SK-N-SH (cell line): ENCODE results near the gene ZCCHC8. TPM values are rescaled to one million over a fixed set of nuclear protein-coding genes. Genes with fewer than 3 reads are reported as not detected.
A peak's percentile ranks its signal among the peaks of the same experiment; 100 is the strongest.

Source experiments
- CTCF ChIA-PET: fragments of 300-600, 350-600 bp; formaldehyde crosslinking; extraction: SDS; loops from one replicate; lab custom pipeline; 2021; lab: Yijun Ruan, JAX
- POLR2A ChIA-PET: fragments of 350-600 bp; sonication (Branson Sonifier 250); formaldehyde crosslinking; extraction: SDS; loops from one replicate; lab custom pipeline; 2020; ENCODE audit warnings: antibody characterized with exemption, inconsistent platforms; lab: Yijun Ruan, JAX
- DNase-seq: peaks from one replicate; pipeline ENCODE4 v3.0.0; 2012
- H2AFZ ChIP-seq: fragments of 200-600 bp; sonication (generic); 2 replicates; pipeline ENCODE4 v1.8.1; 2016; ENCODE audit warnings: antibody characterized with exemption, mild to moderate bottlenecking, low read depth
- H3F3A ChIP-seq: fragments of 200-600 bp; sonication (generic); replicated peaks from 2 replicates; pipeline ENCODE3; 2016; ENCODE audit warnings: antibody characterized with exemption, mild to moderate bottlenecking; ENCODE audit not compliant: insufficient read depth
- H3K27ac ChIP-seq, 2 experiments: fragments of 200-500 bp in 1 of 2; fragments of 200-600 bp in 1 of 2; sonication (Bioruptor generic) in 1 of 2; sonication (generic), shearing (Covaris generic) in 1 of 2; 2 replicates each; pipeline versions ENCODE4 v1.5.1 to v1.6.1; 2014 to 2016; ENCODE audit warnings: low read depth in 2 of 2, inconsistent platforms in 1 of 2, low read length in 1 of 2, mild to moderate bottlenecking in 1 of 2, mixed read lengths in 1 of 2
- H3K27me3 ChIP-seq: fragments of 200-600 bp; sonication (generic), shearing (Covaris generic); 2 replicates; pipeline ENCODE4 v1.6.1; 2016; ENCODE audit warnings: mixed run types; ENCODE audit not compliant: insufficient read depth
- H3K36me3 ChIP-seq, 2 experiments: fragments of 200-500 bp in 1 of 2; fragments of 200-600 bp in 1 of 2; sonication (Bioruptor generic) in 1 of 2; sonication (generic) in 1 of 2; replicated peaks in 1 of 2; 2 replicates each; pipeline versions ENCODE3 to v1.5.1; 2014 to 2016; ENCODE audit warnings: low read length in 1 of 2, mild to moderate bottlenecking in 1 of 2; ENCODE audit not compliant: insufficient read depth in 2 of 2, control insufficient read depth in 1 of 2
- H3K4me1 ChIP-seq, 2 experiments: fragments of 200-500 bp in 1 of 2; fragments of 200-600 bp in 1 of 2; sonication (Bioruptor generic) in 1 of 2; sonication (generic), shearing (Covaris generic) in 1 of 2; 2 replicates each; pipeline versions ENCODE4 v1.5.1 to v1.6.1; 2014 to 2016; ENCODE audit warnings: low read depth in 1 of 2, low read length in 1 of 2, mixed run types in 1 of 2; ENCODE audit not compliant: insufficient read depth in 2 of 2, control insufficient read depth in 1 of 2
- H3K4me2 ChIP-seq: fragments of 200-600 bp; sonication (generic), shearing (Covaris generic); 2 replicates; pipeline ENCODE4 v1.6.1; 2017; ENCODE audit warnings: mixed run types
- H3K4me3 ChIP-seq, 2 experiments: fragments of 200-500 bp in 1 of 2; fragments of 200-600 bp in 1 of 2; sonication (Bioruptor generic) in 1 of 2; sonication (generic), shearing (Covaris generic) in 1 of 2; 2 replicates each; pipeline versions ENCODE4 v1.5.1 to v1.8.1; 2014 to 2016; ENCODE audit warnings: low read depth in 2 of 2, inconsistent platforms in 1 of 2, low read length in 1 of 2, mild to moderate bottlenecking in 1 of 2, mixed read lengths in 1 of 2, moderate library complexity in 1 of 2
- H3K79me2 ChIP-seq: fragments of 200-600 bp; sonication (generic); 2 replicates; pipeline ENCODE4 v1.8.1; 2017; ENCODE audit warnings: mild to moderate bottlenecking; ENCODE audit not compliant: insufficient read depth
- H3K9ac ChIP-seq: fragments of 200-600 bp; sonication (generic); 2 replicates; pipeline ENCODE4 v1.6.1; 2017; ENCODE audit warnings: mixed run types
- H3K9me2 ChIP-seq: fragments of 200-600 bp; sonication (generic); 2 replicates; pipeline ENCODE4 v1.6.1; 2017; ENCODE audit warnings: mixed run types
- H3K9me3 ChIP-seq: fragments of 200-600 bp; sonication (generic); 2 replicates; pipeline ENCODE4 v1.6.1; 2017; ENCODE audit warnings: mixed run types, mild to moderate bottlenecking, moderate library complexity
- H4K20me1 ChIP-seq: fragments of 200-600 bp; sonication (generic); 2 replicates; pipeline ENCODE4 v1.6.1; 2017; ENCODE audit warnings: mild to moderate bottlenecking, mixed run types; ENCODE audit not compliant: insufficient read depth
- CTCF ChIP-seq: fragments of 200-600 bp; sonication (generic); IDR thresholded peaks from 2 replicates; pipeline ENCODE4 v1.6.1; 2017; ENCODE audit warnings: antibody characterized with exemption, mild to moderate bottlenecking, moderate library complexity
- GABPA ChIP-seq: IDR thresholded peaks from 2 replicates; pipeline ENCODE4 v1.4.0; 2012; ENCODE audit warnings: low read depth, mild to moderate bottlenecking
- GATA2 ChIP-seq: sonication (generic); formaldehyde crosslinking; IDR thresholded peaks from 2 replicates; pipeline ENCODE4 v1.5.0; 2020; ENCODE audit warnings: mild to moderate bottlenecking, missing genetic modification reagents
- MXI1 ChIP-seq: IDR thresholded peaks from 2 replicates; pipeline ENCODE4 v1.6.1; 2012; ENCODE audit warnings: mild to moderate bottlenecking, low read depth, low read length, improper control_type of control experiment
- POLR2AphosphoS5 ChIP-seq: IDR thresholded peaks from 2 replicates; pipeline ENCODE4 v1.6.1; 2012; ENCODE audit warnings: low read depth, low read length
- SIN3A ChIP-seq: IDR thresholded peaks from 2 replicates; pipeline ENCODE4 v1.6.1; 2012; ENCODE audit warnings: low read depth, mild to moderate bottlenecking, low read length, moderate library complexity, borderline replicate concordance
- WGBS: methylation state at CpG from one replicate; pipeline ENCODE4 v1.1.6; 2017; ENCODE audit warnings: low lambda C conversion rate; 5-methylcytosine and 5-hydroxymethylcytosine counted together
- polyA plus RNA-seq, 3 experiments: library from polyadenylated mRNA; depleted of rRNA; stranded (reverse); fragments of >200 nt; gene quantifications; 2 replicates each; pipeline ENCODE4 v1.2.3, GENCODE V29; 2012

ZCCHC8 gene
- polyA plus RNA-seq, 1 of the 3 experiments (the other 2 are of a cell fraction) = 11.3 TPM

- 0 out of 2 replicates have a peak overlapping the region, but pooled peaks have one; percentile 3 for H3K9ac ChIP-seq
- no peak for DNase-seq
- H3K9me2 ChIP-seq = no peaks in the 10 kb centered on the region
- peak overlapping the region; percentile 73 for H3K4me2 ChIP-seq
- H3K4me3 ChIP-seq = peak overlapping the region in 1 of 2 experiments; percentile 27; a peak in 1 of 4 replicates
- TF ChIP-seq MXI1 (peak; percentile 24; the same call in 1 of the 2 replicates), GATA2 (CRISPR knock-in tag) (no peak)
- CTCF ChIA-PET = no interaction called here
- 74% methylated on average over 8 of the region's 8 CpGs for WGBS
- peaks cover 53 to 67% of the 10 kb centered on the region in 2 experiments for H3K36me3 ChIP-seq
- H3K27ac ChIP-seq = peak overlapping the region in 1 of 2 experiments; percentile 99; a peak in 1 of 4 replicates
- no peak overlapping the region; the same call in 1 of the 2 replicates for H2AFZ ChIP-seq
- POLR2A ChIA-PET = interaction anchor here (0.5 kb wide), 1 partner anchor 36 kb away, joined by 4 read pairs; no protein-coding TSS in a partner anchor
- no peaks in the 10 kb centered on the region for H3K9me3 ChIP-seq
- peaks cover 14 to 17% of the 10 kb centered on the region in 2 experiments; a peak in 3 of 4 replicates for H3K4me1 ChIP-seq
- H3K79me2 ChIP-seq = peaks cover 94% of the 10 kb centered on the region
- H4K20me1 ChIP-seq = peaks cover 60% of the 10 kb centered on the region
- H3F3A ChIP-seq = peaks cover 38% of the 10 kb centered on the region
- no peaks in the 10 kb centered on the region for H3K27me3 ChIP-seq
Observed at GRCh38 chr12:122523280-122523679, 22.5 kb upstream of the ZCCHC8 start.

DNA sequence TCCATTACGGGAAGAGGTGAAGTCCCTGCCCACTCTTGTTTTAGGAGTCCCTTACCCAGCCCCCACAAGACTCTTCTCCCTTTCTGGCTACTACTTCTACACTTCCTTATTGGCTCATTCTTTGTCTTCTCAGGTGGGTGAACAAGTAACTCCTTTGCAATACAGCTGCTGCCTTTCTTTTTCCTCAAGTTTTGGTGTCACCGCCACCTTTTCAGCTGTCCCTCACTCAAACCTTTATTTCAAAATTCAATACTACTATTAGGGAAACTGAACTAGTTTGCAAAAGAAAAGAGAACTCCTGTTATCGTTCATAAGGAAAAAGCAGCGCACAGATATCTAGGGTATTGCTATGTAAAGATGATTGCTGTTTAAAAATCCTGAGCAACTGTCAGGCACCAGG, 19.9 kb upstream of the ZCCHC8 start:
- H3K9ac ChIP-seq = no peak overlapping the region
- H3K9me3 ChIP-seq = no peaks in the 10 kb centered on the region
- H3K27me3 ChIP-seq = no peaks in the 10 kb centered on the region
- peaks cover 47% of the 10 kb centered on the region for H3F3A ChIP-seq
- H3K4me1 ChIP-seq = peaks cover 12 to 15% of the 10 kb centered on the region in 2 experiments; a peak in 3 of 4 replicates
- ChIA-PET POLR2A (no interaction called here), CTCF (interaction anchor here (1.6 kb wide), 1 partner anchor 19 kb away, joined by 6 read pairs; the partner anchor contains the start of gene ZCCHC8)
- no peak overlapping the region for H3K4me2 ChIP-seq
- H3K9me2 ChIP-seq = no peaks in the 10 kb centered on the region
- WGBS = 93% methylated on average over 4 of the region's 4 CpGs
- peaks cover 100% of the 10 kb centered on the region for H3K79me2 ChIP-seq
- no peak for TF ChIP-seq MXI1
- TF ChIP-seq GATA2 (CRISPR knock-in tag) = no peak
- no peak for TF ChIP-seq SIN3A
- TF ChIP-seq CTCF = no peak
- TF ChIP-seq GABPA = no peak
- no peak for DNase-seq
- no peak overlapping the region for H3K4me3 ChIP-seq
- peaks cover 77 to 91% of the 10 kb centered on the region in 2 experiments for H3K36me3 ChIP-seq
- no peak overlapping the region for H2AFZ ChIP-seq
- H4K20me1 ChIP-seq = peaks cover 82% of the 10 kb centered on the region
- H3K27ac ChIP-seq = no peak overlapping the region

DNA sequence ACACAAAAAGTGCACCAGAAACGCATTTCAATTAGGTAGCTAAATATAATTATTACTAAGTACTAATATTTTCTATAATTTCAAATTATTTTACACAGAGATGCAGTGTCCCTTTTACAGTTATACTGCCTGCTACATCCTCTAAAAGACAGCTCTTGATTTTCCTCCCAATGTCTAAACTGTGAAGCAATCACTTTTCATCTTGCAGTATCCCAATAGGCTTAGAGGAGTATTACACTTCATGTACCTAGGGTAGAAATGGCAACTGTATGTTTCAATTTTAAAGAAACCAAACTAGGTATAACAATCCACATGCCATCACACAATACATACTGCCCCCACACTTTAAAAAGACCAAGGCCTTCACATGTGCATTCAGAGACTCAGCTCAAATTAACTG, 18.7 kb upstream of the ZCCHC8 start:
- Histone ChIP-seq H3K4me1 (peaks cover 10 to 15% of the 10 kb centered on the region in 2 experiments; a peak in 3 of 4 replicates), H3K4me2 (no peak overlapping the region), H3K9me3 (no peaks in the 10 kb centered on the region), H3F3A (peaks cover 57% of the 10 kb centered on the region), H3K79me2 (peaks cover 100% of the 10 kb centered on the region), H3K4me3 (no peak overlapping the region), H2AFZ (no peak overlapping the region), H3K27ac (no peak overlapping the region), H4K20me1 (peaks cover 80% of the 10 kb centered on the region), H3K9ac (no peak overlapping the region), H3K27me3 (no peaks in the 10 kb centered on the region), H3K36me3 (peaks cover 86 to 97% of the 10 kb centered on the region in 2 experiments), H3K9me2 (no peaks in the 10 kb centered on the region)
- CTCF ChIA-PET = interaction anchor here (1.6 kb wide), 1 partner anchor 18 kb away, joined by 6 read pairs; the partner anchor contains the start of gene ZCCHC8
- POLR2A ChIA-PET = no interaction called here
- no peak for DNase-seq
- no peak for TF ChIP-seq POLR2AphosphoS5
- WGBS = 91% methylated on average over 1 of the region's 1 CpG
